Astrocyte (in vitro differentiated cells and primary cell): ENCODE data around the gene RGS11. TPM values are rescaled to one million over a fixed set of nuclear protein-coding genes. Genes with fewer than 3 reads are reported as not detected.

ENCODE experiments used
- DNase-seq: peaks from one replicate; pipeline ENCODE4 v3.0.0-alpha.2; 2010; ENCODE audit warnings: low read depth
- FAIRE-seq: peaks from 2 replicates; lab custom pipeline; 2011; peaks lifted over from hg19 to GRCh38; lab: Jason Lieb, UNC
- H2AFZ ChIP-seq: 2 replicates; pipeline ENCODE4 v1.6.0; 2012; ENCODE audit warnings: low read depth, low read length, inconsistent platforms
- H3K27ac ChIP-seq: 2 replicates; pipeline ENCODE4 v1.5.1; 2011; ENCODE audit warnings: low read depth, low read length, inconsistent platforms
- H3K27me3 ChIP-seq: 2 replicates; pipeline ENCODE4 v1.6.0; 2011; ENCODE audit warnings: low read length, inconsistent platforms; ENCODE audit not compliant: insufficient read depth
- H3K36me3 ChIP-seq: 2 replicates; pipeline ENCODE4 v1.5.1; 2011; ENCODE audit warnings: low read length, inconsistent platforms; ENCODE audit not compliant: insufficient read depth
- H3K4me1 ChIP-seq: 2 replicates; pipeline ENCODE4 v1.5.1; 2011; ENCODE audit warnings: low read length, inconsistent platforms; ENCODE audit not compliant: insufficient read depth
- H3K4me2 ChIP-seq: 2 replicates; pipeline ENCODE4 v1.6.0; 2012; ENCODE audit warnings: low read length, inconsistent platforms
- H3K4me3 ChIP-seq: 2 replicates; pipeline ENCODE4 v1.5.1; 2011; ENCODE audit warnings: low read depth, mild to moderate bottlenecking, low read length, inconsistent platforms; ENCODE audit not compliant: insufficient read depth
- H3K79me2 ChIP-seq: 2 replicates; pipeline ENCODE4 v1.6.0; 2012; ENCODE audit warnings: mild to moderate bottlenecking, low read length, inconsistent platforms; ENCODE audit not compliant: insufficient read depth
- H3K9ac ChIP-seq: 2 replicates; pipeline ENCODE4 v1.6.0; 2012; ENCODE audit warnings: mild to moderate bottlenecking, low read length, inconsistent platforms
- H3K9me3 ChIP-seq: 2 replicates; pipeline ENCODE4 v1.5.1; 2012; ENCODE audit warnings: low read depth, mild to moderate bottlenecking, low read length, inconsistent platforms; ENCODE audit not compliant: insufficient read depth
- H4K20me1 ChIP-seq: 2 replicates; pipeline ENCODE4 v1.6.0; 2012; ENCODE audit warnings: low read length, inconsistent platforms; ENCODE audit not compliant: insufficient read depth
- H3K27ac Mint-ChIP-seq: one replicate; pipeline ENCODE4 v1.8.0; 2021; ENCODE audit warnings: mild to moderate bottlenecking, mixed read lengths; ENCODE audit not compliant: unreplicated experiment
- H3K27me3 Mint-ChIP-seq: one replicate; pipeline ENCODE4 v1.8.0; 2021; ENCODE audit warnings: low read depth, mixed read lengths; ENCODE audit not compliant: unreplicated experiment
- H3K36me3 Mint-ChIP-seq: one replicate; pipeline ENCODE4 v1.8.0; 2021; ENCODE audit warnings: low read depth, mixed read lengths; ENCODE audit not compliant: unreplicated experiment
- H3K4me1 Mint-ChIP-seq: one replicate; pipeline ENCODE4 v1.8.0; 2021; ENCODE audit warnings: low read depth, mixed read lengths; ENCODE audit not compliant: unreplicated experiment
- H3K4me3 Mint-ChIP-seq: one replicate; pipeline ENCODE4 v1.8.0; 2021; ENCODE audit warnings: mild to moderate bottlenecking, moderate library complexity, mixed read lengths; ENCODE audit not compliant: unreplicated experiment
- H3K9me3 Mint-ChIP-seq: one replicate; pipeline ENCODE4 v1.8.0; 2021; ENCODE audit warnings: mild to moderate bottlenecking, mixed read lengths; ENCODE audit not compliant: unreplicated experiment
- EZH2 ChIP-seq: IDR thresholded peaks from 2 replicates; pipeline ENCODE4 v1.6.1; 2012; ENCODE audit warnings: mild to moderate bottlenecking, low read length, inconsistent platforms; ENCODE audit not compliant: insufficient read depth
- total RNA-seq: library from RNA; stranded (reverse); gene quantifications from 2 replicates; pipeline ENCODE4 v1.2.1, GENCODE V29; 2021
- TF ChIP-seq, protein P1 (sequence below): IDR thresholded peaks from 2 replicates; pipeline ENCODE4 v1.5.1; 2011; ENCODE audit warnings: low read depth, mild to moderate bottlenecking, inconsistent platforms, low read length, moderate library complexity; ENCODE audit not compliant: insufficient read depth

The RGS11 gene
- total RNA-seq, 1 donor from 2014 or later, result 2.7 TPM

DNA sequence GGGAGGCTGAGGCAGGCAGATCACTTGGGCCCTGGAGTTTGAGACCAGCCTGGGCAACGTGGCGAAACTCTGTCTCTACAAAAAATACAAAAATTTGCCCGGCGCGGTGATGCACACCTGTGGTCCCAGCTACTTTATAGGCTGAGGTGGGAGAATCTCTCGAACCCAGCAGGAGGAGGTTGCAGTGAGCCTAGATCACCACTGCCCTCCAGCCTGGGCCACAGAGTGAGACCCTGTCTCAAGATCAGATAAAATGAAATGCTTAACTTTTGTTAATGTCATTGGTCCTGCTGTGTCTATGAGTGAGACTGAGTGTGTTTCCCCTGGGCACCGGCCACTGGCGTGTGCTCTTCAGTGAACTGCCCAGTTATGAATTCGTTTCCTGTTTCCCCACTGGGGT lies 30.6 kb downstream of the RGS11 start:
- H3K36me3 Mint-ChIP-seq, result no peaks in the 10 kb centered on the region
- H2AFZ ChIP-seq, result no peak overlapping the region
- TF ChIP-seq, protein P1, sequence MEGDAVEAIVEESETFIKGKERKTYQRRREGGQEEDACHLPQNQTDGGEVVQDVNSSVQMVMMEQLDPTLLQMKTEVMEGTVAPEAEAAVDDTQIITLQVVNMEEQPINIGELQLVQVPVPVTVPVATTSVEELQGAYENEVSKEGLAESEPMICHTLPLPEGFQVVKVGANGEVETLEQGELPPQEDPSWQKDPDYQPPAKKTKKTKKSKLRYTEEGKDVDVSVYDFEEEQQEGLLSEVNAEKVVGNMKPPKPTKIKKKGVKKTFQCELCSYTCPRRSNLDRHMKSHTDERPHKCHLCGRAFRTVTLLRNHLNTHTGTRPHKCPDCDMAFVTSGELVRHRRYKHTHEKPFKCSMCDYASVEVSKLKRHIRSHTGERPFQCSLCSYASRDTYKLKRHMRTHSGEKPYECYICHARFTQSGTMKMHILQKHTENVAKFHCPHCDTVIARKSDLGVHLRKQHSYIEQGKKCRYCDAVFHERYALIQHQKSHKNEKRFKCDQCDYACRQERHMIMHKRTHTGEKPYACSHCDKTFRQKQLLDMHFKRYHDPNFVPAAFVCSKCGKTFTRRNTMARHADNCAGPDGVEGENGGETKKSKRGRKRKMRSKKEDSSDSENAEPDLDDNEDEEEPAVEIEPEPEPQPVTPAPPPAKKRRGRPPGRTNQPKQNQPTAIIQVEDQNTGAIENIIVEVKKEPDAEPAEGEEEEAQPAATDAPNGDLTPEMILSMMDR, result no peak
- TF ChIP-seq EZH2, result no peak
- no peak overlapping the region for H3K4me3 Mint-ChIP-seq
- H3K4me1 ChIP-seq, result peaks cover under 1% of the 10 kb centered on the region
- no peak overlapping the region for H3K27ac ChIP-seq
- H3K9me3 ChIP-seq, result no peaks in the 10 kb centered on the region
- H3K27me3 Mint-ChIP-seq, result no peaks in the 10 kb centered on the region
- peaks cover 5% of the 10 kb centered on the region for H3K4me1 Mint-ChIP-seq
- H3K9me3 Mint-ChIP-seq, result no peaks in the 10 kb centered on the region
- no peak overlapping the region for H3K9ac ChIP-seq
- no peaks in the 10 kb centered on the region for H3K36me3 ChIP-seq
- FAIRE-seq (no peak), DNase-seq (no peak)
- peaks cover 25% of the 10 kb centered on the region for H4K20me1 ChIP-seq
- peaks cover 15% of the 10 kb centered on the region for H3K79me2 ChIP-seq
- no peaks in the 10 kb centered on the region for H3K27me3 ChIP-seq
- H3K4me3 ChIP-seq, result no peak overlapping the region
- no peak overlapping the region for H3K27ac Mint-ChIP-seq
- H3K4me2 ChIP-seq, result no peak overlapping the region

DNA sequence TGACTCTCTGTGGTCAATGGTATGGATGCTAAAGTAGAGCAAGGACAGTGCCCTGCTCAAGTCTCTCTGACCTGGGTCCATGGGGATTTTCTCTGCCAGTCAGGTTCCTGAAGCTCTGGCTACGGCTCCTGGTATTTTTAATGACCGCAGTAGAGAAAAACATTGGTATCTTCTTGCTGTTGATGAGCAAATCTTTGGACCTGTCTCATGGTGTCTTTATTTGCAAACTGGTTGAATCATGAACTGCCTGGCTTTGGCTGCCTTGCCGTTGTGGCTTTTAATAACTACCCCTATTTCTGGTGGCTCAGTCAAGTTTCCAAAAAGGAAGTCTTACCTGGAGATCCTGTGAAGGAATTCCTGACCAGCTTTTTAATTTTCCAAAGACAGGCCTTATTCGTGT lies 32.4 kb downstream of the RGS11 start:
- TF ChIP-seq, protein P1, result no peak
- no peak for TF ChIP-seq EZH2
- Mint-ChIP-seq H3K27me3 (no peaks in the 10 kb centered on the region), H3K36me3 (no peaks in the 10 kb centered on the region), H3K4me1 (peaks cover 6% of the 10 kb centered on the region), H3K27ac (no peak overlapping the region), H3K4me3 (no peak overlapping the region), H3K9me3 (no peaks in the 10 kb centered on the region)
- H3K4me2 ChIP-seq, result no peak overlapping the region
- H3K4me1 ChIP-seq, result no peaks in the 10 kb centered on the region
- H3K36me3 ChIP-seq, result no peaks in the 10 kb centered on the region
- H3K79me2 ChIP-seq, result peaks cover 21% of the 10 kb centered on the region
- H3K9me3 ChIP-seq, result no peaks in the 10 kb centered on the region
- no peaks in the 10 kb centered on the region for H3K27me3 ChIP-seq
- H3K27ac ChIP-seq, result no peak overlapping the region
- no peak for FAIRE-seq
- peaks cover 31% of the 10 kb centered on the region for H4K20me1 ChIP-seq
- H2AFZ ChIP-seq, result no peak overlapping the region
- no peak overlapping the region for H3K9ac ChIP-seq
- no peak for DNase-seq
- no peak overlapping the region for H3K4me3 ChIP-seq

- Histone ChIP-seq H3K79me2 (peaks cover 21% of the 10 kb centered on the region), H3K9me3 (no peaks in the 10 kb centered on the region), H3K27ac (no peak overlapping the region), H3K27me3 (no peaks in the 10 kb centered on the region), H3K4me3 (no peak overlapping the region), H3K4me1 (no peaks in the 10 kb centered on the region), H3K4me2 (no peak overlapping the region), H3K36me3 (no peaks in the 10 kb centered on the region), H2AFZ (no peak overlapping the region), H4K20me1 (peaks cover 27% of the 10 kb centered on the region), H3K9ac (no peak overlapping the region)
- Mint-ChIP-seq H3K27ac (no peak overlapping the region), H3K36me3 (no peaks in the 10 kb centered on the region), H3K27me3 (no peaks in the 10 kb centered on the region), H3K9me3 (no peaks in the 10 kb centered on the region), H3K4me3 (no peak overlapping the region), H3K4me1 (peaks cover 6% of the 10 kb centered on the region)
- TF ChIP-seq, protein P1, result no peak
- TF ChIP-seq EZH2, result no peak
- DNase-seq (no peak), FAIRE-seq (no peak)
Observed at GRCh38 chr16:242281-242680, 33.5 kb downstream of the RGS11 start.
